ES-I3 (cell line): ENCODE measurements around the gene PGAP6.
A peak's percentile ranks its signal among the peaks of the same experiment; 100 is the strongest.
"Not testable (repeated sequence)": the region's sequence is repeated elsewhere in the genome, so short reads cannot be mapped to it uniquely, and the experiment has no call there.

ENCODE experiments used
- H3K36me3 ChIP-seq: 2 replicates; pipeline ENCODE4 v1.6.1; 2013; ENCODE audit warnings: mild to moderate bottlenecking, low read length, control low read depth, moderate library complexity; ENCODE audit not compliant: insufficient read depth
- H3K4me1 ChIP-seq: 2 replicates; pipeline ENCODE4 v1.6.1; 2013; ENCODE audit warnings: mild to moderate bottlenecking, control low read depth, low read length; ENCODE audit not compliant: insufficient read depth
- H3K9ac ChIP-seq: 2 replicates; pipeline ENCODE4 v1.6.1; 2013; ENCODE audit warnings: low read depth, mild to moderate bottlenecking, low read length, moderate library complexity
- H3K9me3 ChIP-seq: 2 replicates; pipeline ENCODE4 v1.6.1; 2013; ENCODE audit warnings: mild to moderate bottlenecking, low read length, moderate library complexity; ENCODE audit not compliant: control insufficient read depth, insufficient read depth

The PGAP6 gene, protein sequence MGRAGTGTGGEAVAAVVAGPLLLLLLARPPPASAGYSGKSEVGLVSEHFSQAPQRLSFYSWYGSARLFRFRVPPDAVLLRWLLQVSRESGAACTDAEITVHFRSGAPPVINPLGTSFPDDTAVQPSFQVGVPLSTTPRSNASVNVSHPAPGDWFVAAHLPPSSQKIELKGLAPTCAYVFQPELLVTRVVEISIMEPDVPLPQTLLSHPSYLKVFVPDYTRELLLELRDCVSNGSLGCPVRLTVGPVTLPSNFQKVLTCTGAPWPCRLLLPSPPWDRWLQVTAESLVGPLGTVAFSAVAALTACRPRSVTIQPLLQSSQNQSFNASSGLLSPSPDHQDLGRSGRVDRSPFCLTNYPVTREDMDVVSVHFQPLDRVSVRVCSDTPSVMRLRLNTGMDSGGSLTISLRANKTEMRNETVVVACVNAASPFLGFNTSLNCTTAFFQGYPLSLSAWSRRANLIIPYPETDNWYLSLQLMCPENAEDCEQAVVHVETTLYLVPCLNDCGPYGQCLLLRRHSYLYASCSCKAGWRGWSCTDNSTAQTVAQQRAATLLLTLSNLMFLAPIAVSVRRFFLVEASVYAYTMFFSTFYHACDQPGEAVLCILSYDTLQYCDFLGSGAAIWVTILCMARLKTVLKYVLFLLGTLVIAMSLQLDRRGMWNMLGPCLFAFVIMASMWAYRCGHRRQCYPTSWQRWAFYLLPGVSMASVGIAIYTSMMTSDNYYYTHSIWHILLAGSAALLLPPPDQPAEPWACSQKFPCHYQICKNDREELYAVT

DNA sequence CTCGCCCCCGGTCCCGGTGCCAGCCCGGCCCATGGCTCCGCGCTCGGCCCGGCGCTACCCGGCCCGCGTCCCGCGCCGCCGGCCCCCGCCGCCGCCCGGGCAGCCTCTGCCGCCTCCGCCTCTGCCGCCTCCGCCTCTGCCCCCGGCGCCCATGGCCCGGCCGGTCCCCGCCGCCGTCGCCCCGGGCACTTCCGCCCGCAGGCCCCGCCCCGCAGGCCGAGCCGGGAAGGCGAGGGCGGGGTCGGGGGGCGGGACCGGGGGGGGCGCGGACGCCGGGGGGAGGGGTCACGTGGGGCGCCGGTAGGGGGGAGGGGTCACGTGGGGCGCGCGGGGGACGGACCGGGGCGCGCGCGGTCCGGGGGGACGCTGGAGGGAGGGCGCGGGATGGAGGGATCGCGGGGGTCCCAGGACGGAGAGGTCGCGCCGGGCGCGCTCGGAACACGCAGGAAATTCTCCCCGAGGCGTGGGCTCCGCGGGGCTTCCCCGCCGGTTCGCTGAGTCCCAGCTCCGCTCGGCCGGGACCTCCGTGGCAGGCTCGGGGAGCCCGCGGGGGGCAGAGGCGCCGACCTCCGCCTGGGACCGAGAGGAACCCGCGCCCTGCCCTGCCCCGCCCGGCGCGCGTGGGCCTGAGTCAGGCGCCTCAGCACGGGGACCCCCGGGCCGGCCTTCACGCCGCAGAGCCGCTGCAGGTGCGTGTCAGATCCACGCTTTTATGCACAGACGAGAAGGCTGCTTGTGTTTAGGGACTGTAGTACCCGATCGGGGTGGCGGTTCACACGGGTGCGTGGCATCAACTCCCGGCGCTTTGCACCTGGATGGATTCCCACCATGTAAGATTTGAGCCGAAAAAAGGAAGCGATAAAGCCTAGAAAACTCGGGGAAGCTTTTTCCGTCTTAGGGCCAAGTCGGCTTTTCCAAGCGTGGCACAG lies at the start of gene PGAP6:
Gene PGAP6 (minus strand): TSS at position 190 of the 929 bp plus-strand sequence. CDS start 157 bp downstream, at position 33.
- Histone ChIP-seq H3K9me3 (no peaks in the 10 kb centered on the region), H3K9ac (peak within 1 kb of the TSS; percentile 94), H3K36me3 (no peaks in the 10 kb centered on the region), H3K4me1 (peaks cover 21% of the 10 kb centered on the region)

DNA sequence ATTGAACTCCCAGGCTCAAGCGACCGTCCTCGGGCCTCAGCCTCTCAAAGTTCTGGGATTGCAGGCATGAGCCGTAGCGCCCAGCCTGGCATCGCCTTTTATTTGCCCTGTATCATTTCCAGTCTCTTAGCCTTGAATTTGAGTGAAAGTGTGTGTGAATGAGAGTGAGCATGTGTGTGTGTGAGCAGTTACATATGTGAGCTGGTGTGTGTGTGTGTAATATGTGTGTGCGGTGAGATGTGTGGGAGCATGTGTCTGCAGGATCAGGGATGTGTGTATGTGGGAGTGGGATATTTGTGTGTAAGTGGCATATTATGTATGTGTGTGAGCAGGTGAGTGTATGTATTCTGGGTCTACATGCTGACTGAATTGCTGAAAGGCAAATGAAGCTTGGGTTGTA lies 49.1 kb upstream of the PGAP6 start:
- Histone ChIP-seq H3K36me3 (no peaks in the 10 kb centered on the region; the same call in 1 of the 2 replicates), H3K9me3 (no peaks in the 10 kb centered on the region), H3K9ac (no peak overlapping the region), H3K4me1 (no peaks in the 10 kb centered on the region)

DNA sequence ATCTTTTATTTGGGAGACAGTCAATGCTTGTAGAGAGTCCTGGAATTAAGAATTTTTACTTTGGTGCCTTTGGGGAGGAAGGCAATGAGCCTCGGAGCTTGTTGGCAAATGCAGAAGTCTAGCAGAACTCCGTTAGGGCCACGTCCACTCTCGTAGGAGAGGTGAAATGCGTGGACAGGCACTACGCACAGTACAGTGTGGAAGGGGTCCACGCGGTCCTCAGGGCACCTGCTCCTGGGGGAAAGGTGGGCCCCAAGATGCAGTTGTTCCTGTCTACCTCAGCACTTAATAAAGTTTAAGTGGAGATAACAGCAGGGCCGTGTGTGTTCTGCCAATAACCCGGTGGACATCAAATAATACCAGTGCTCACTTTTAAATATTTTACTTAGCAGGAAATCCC lies 45.5 kb upstream of the PGAP6 start:
- Histone ChIP-seq H3K9ac (peak overlapping the region; percentile 71; the same call in 1 of the 2 replicates), H3K36me3 (no peaks in the 10 kb centered on the region; the same call in 1 of the 2 replicates), H3K4me1 (peaks cover 7% of the 10 kb centered on the region; the same call in 1 of the 2 replicates), H3K9me3 (no peaks in the 10 kb centered on the region)

DNA sequence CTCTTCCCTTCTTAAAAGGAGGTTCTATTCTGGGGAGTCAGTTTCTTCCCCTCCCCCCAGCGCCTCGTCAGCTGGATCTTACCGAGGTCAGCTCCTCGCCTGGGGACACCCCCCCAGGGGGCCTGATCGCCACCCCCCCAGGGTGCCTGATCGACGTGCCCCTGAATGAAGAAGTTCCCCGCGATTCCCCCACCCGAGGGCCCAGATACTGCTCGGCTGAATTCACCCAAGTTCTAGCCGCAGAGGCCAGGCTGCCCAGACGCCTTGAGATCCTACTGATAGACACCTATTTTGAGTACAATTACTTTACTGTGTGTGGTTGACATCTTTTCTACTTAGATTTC lies 45.1 kb upstream of the PGAP6 start:
- H3K36me3 ChIP-seq = no peaks in the 10 kb centered on the region; the same call in 1 of the 2 replicates
- peaks cover 7% of the 10 kb centered on the region; the same call in 1 of the 2 replicates for H3K4me1 ChIP-seq
- H3K9ac ChIP-seq = peak overlapping the region; percentile 71; the same call in 1 of the 2 replicates
- H3K9me3 ChIP-seq = no peaks in the 10 kb centered on the region

DNA sequence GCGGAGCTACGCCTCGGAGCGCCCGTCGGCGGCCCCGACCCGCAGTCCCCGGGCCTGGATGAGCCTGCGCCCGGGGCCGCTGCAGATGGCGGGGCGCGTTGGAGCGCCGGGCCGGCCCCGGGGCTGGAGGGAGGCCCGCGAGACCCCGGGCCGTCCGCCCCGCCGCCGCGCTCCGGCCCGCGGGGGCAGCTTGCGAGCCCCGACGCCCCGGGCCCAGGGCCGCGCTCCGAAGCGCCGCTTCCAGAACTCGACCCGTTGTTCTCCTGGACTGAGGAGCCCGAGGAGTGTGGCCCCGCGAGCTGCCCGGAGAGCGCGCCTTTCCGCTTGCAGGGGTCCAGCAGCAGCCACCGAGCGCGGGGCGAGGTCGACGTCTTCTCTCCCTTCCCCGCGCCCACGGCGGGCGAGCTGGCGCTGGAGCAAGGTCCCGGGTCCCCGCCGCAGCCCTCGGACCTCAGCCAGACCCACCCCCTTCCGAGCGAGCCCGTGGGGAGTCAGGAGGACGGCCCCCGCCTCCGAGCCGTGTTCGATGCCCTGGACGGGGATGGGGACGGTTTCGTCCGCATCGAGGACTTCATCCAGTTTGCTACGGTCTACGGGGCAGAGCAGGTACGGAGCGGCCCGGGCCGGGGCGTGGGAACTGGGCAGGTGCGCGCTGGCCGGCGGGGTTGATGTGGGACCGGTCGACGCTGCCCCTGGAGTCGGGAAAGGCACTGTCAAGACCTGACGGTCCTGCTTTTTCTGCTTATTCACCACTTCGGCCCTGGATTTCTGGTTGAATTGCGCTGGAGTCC lies 44.5 kb upstream of the PGAP6 start:
- Histone ChIP-seq H3K36me3 (no peaks in the 10 kb centered on the region; the same call in 1 of the 2 replicates), H3K9ac (peak overlapping the region; percentile 71), H3K9me3 (no peaks in the 10 kb centered on the region), H3K4me1 (peaks cover 7% of the 10 kb centered on the region; the same call in 1 of the 2 replicates)

DNA sequence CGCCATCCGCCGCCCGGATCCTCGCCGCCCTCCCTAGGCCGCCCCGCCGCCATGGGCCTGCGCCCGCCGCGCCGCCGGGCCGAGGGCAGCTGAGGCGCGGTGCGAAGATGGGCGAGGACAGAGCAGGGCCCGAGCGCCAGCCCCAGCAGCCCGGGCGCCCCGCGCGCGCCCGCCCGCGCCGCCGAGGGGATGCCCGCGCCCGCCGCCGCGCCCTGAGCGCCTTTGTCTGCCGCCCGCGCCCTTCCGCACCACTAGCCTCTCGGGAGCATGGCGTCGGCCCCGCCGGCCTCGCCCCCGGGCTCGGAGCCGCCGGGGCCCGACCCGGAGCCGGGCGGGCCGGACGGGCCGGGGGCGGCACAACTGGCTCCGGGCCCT lies 43.9 kb upstream of the PGAP6 start:
- peaks cover 7% of the 10 kb centered on the region; the same call in 1 of the 2 replicates for H3K4me1 ChIP-seq
- no peaks in the 10 kb centered on the region; the same call in 1 of the 2 replicates for H3K36me3 ChIP-seq
- H3K9me3 ChIP-seq = no peaks in the 10 kb centered on the region
- peak overlapping the region; percentile 71; the same call in 1 of the 2 replicates for H3K9ac ChIP-seq

DNA sequence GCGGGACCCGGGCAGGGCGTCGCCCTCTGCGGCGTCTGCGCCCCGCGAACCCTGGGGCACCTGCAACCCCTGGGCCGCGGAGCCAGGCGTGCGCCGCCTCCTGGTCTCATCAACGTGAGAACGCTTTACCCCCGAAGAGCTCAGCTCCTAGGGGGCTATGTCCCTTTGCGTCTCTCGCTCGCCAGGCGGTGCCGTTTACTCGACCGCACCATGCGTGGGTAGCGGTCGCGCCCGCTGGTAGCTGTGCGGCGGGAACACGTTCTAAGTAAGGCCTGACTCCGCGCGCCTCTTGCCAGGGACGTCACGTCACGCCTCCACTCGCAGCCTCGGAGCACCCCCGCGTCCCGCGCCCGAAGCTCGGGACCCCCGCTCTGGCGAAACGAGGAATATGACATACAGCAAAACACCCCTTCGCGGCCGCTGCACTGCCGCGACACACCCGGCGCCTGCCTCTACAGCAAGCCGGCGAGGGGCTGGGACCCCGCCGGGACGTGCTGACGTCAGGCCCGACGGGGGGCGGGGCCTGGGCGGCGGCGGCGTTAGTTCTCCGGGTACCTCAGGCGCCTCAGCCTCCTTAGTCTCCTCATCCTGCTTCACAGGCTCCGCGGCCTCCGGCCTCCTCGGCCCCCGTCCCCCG lies 43.4 kb upstream of the PGAP6 start, which contains the start of gene RAB11FIP3:
Gene RAB11FIP3 (plus strand): TSS at position 568 of the 637 bp plus-strand sequence. CDS start 358 bp downstream, outside the sequence.
- Histone ChIP-seq H3K4me1 (peaks cover 7% of the 10 kb centered on the region; the same call in 1 of the 2 replicates), H3K36me3 (no peaks in the 10 kb centered on the region; the same call in 1 of the 2 replicates), H3K9ac (peak within 1 kb of the TSS; percentile 71), H3K9me3 (no peaks in the 10 kb centered on the region)

DNA sequence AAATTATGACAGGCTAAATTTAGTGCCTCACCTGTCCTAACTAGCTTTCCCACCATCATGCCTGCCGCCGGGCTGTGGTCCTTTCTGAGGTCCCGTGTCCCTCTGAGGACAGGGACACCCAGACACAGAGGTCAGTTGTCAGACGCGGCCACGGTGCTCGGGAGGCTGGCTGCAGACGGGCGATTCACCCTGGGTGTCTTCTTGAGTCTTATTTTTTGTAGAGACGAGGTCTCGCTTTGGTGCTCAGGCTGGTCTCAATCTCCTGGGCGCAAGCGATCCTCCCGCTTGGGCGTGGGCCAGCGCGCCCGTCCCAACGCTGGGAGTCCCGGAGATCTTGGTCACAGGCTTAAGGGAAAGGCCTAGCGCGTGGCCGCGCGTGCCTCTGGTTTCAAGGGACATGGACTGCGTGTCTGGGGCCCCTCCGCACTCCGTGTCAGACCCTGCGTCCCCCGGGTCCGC lies 42.9 kb upstream of the PGAP6 start:
- H3K4me1 ChIP-seq = peaks cover 7% of the 10 kb centered on the region; the same call in 1 of the 2 replicates

DNA sequence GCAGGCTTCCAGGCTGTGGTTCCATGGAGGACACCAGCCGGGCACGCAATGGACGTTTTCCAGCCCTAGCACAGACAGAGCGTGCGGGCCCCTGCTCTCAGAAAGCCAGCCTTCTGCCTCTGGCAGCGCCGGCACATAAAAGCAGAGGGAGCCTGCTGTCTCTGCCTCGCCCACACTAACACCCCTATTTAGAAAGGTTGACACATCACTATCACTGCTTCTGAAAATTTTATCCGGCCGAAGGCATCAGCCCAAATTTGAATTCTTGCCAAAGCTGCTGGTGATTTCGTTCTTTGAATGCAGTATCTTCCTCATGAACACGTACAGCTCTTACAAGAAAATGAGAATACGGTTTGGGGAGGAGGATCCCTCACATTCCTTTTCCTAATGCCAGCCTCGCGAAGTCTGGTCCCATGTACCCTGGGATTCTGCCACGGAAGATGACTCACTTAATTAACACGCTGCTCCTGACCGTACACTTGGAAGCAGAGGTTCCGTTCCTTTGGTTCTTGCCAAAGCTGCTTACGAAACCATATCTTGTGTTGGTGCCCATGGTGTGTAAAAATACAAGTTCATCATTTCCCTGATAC lies 42.4 kb upstream of the PGAP6 start:
- peak overlapping the region; percentile 70; the same call in 1 of the 2 replicates for H3K9ac ChIP-seq
- H3K4me1 ChIP-seq = peaks cover 7% of the 10 kb centered on the region; the same call in 1 of the 2 replicates
- H3K9me3 ChIP-seq = no peaks in the 10 kb centered on the region
- no peaks in the 10 kb centered on the region; the same call in 1 of the 2 replicates for H3K36me3 ChIP-seq

More for the DNA sequence above, 42.9 kb upstream of the PGAP6 start:
- Histone ChIP-seq H3K9ac (peak overlapping the region; percentile 70), H3K9me3 (no peaks in the 10 kb centered on the region), H3K36me3 (no peaks in the 10 kb centered on the region; the same call in 1 of the 2 replicates)

DNA sequence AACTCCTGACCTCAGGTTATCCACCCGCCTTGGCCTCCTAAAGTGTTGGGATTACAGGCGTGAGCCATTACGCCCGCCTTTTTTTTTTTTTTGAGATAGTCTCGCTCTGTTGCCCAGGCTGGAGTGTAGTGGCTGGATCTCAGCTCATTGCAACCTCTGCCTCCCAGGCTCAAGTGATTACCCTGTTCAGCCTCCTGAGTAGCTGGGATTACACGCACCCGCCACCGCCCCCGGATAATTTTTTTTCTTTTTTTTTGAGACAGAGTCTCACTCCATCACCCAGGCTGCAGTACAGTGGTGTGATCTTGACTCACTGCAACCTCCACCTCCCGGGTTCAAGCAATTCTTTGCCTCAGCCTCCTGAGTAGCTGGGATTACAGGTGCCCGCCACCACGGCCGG lies 40.4 kb upstream of the PGAP6 start:
- not testable (repeated sequence) for H3K9ac ChIP-seq, H3K9me3 ChIP-seq, H3K36me3 ChIP-seq, H3K4me1 ChIP-seq

DNA sequence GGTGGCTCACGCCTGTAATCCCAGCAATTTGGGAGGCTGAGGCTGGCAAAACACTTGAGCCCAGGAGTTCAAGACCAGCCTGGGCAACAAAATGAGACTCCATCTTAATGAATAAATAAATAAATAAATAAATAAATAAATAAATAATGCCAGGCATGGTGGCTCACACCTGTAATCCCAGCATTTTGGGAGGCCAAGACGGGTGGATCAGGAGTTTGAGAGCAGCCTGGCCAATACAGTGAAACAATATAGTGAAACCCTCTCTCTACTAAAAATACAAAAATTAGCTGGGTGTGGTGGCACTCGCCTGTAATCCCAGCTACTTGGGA lies 33.4 kb upstream of the PGAP6 start:
- not testable (repeated sequence) for H3K36me3 ChIP-seq, H3K9ac ChIP-seq, H3K4me1 ChIP-seq, H3K9me3 ChIP-seq

DNA sequence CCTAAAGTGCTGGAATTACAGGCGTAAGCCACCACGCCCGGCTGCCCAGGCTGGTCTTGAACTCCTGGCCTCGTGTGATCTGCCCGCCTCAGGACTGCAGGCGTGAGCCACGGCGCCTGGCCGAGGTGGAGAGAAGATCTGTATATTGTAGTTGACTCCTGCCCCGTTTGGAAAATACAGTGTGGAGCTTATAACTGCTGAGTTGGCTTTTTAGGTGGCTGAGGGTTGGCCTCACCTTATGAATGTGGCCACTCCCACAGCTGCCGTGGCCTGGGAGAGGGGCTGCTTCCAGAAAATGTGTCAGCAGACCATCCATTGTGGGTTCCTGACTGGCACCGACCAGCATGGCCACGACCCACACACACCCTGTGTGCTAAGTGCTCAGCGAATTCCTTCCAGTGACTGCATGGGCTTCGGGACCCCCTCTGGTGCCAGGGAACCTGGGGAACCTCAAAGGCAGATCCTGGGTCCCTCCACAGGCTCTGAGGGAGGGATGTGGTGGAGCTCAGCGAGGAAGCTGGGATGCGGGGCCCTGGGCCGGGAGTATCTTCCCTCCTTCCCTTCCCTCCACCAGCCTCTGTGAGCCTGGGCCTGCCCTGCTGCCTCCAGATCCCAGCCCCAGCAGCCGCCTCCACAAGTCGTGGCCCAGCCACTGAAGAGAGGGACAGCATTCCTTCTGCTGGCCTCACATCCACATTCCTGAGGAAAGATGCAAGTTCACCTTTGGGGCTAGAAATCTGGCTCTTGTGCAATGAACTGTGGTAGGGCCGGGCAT lies 32.8 kb upstream of the PGAP6 start:
- no peaks in the 10 kb centered on the region for H3K9me3 ChIP-seq
- 0 out of 2 replicates have a peak, but pooled peaks cover 5% of the 10 kb centered on the region for H3K36me3 ChIP-seq
- no peak overlapping the region for H3K9ac ChIP-seq
- H3K4me1 ChIP-seq = no peaks in the 10 kb centered on the region
